IPS DF 19.7 (cell line): ENCODE measurements around the gene FMO5.

Experiments used
- DNase-seq: peaks from one replicate; pipeline ENCODE4 v3.0.0-alpha.2; 2013; ENCODE audit warnings: low read depth, low spot score

Gene FMO5, protein sequence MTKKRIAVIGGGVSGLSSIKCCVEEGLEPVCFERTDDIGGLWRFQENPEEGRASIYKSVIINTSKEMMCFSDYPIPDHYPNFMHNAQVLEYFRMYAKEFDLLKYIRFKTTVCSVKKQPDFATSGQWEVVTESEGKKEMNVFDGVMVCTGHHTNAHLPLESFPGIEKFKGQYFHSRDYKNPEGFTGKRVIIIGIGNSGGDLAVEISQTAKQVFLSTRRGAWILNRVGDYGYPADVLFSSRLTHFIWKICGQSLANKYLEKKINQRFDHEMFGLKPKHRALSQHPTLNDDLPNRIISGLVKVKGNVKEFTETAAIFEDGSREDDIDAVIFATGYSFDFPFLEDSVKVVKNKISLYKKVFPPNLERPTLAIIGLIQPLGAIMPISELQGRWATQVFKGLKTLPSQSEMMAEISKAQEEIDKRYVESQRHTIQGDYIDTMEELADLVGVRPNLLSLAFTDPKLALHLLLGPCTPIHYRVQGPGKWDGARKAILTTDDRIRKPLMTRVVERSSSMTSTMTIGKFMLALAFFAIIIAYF

DNA sequence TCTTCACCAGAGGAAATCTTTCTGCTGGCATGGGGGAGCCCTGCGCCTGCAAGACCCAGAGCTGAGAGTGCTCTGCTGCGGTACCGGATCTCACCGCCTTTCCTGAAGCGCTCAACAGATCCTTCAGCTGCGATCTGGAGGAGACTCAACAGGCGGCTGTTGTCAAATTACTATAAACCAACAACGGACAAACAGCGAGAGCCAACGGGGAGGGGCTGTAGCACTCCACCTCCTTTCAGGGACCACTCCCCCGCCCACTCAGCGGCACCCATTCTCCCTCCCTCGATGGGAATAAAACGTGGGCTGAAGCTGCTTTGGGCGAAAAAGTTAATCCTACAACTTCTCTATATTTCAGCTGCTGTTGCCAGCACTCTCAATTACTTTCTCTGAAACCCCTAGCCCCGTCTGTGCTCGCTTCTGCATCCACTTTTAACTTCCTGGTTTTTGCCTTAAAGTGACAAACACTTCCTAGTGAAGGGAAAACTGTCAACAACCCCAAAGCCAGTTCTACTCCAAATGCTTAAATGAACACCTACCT, at the start of gene FMO5:
TSS of gene FMO5 (minus strand) at position 147 of the 538 bp plus-strand sequence. CDS start 310 bp downstream, outside the sequence.
- peak; percentile 45 for DNase-seq

DNA sequence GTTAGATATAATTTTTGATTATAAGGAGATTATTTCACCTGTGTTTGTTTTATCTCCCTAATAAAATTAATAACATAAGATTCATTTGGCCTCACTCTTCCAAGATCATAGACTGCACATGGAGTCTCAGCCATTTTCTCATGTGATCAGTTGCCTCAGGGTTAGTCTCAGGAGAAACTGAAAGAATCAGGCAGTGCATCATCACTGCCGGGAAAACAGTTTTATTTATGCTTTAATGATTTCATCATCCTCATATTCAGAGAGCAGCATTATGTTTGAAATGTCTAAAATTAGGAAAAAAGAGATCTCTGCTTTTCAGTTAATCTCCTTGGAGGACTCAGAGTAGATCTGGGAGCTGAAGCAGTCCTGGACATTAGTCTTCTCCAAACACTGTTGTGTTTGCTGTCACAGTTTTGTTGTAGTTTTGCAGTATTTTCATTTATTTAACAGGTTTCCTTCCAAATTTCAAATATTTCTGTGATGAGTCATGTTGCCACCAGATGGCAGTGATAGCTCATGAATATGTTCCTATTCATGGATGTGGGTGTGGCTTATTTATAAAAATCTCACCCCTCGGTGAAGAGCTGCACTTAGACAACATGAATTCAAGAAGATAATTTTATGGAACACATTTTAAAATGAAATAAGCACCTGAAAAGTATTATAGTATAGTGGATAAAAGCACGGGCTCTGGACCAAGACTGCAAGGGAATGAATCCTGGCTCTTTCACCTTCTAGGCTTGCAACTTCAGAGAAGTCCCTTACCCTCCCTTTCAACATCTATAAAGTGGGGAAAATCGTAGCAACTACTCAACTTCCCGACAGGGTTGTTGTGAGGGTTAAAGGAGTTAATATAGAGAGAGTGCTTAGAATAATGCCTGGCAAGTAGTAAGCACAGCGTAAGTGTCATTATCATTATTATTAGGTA, 48.5 kb upstream of the FMO5 start:
- DNase-seq = no peak

DNA sequence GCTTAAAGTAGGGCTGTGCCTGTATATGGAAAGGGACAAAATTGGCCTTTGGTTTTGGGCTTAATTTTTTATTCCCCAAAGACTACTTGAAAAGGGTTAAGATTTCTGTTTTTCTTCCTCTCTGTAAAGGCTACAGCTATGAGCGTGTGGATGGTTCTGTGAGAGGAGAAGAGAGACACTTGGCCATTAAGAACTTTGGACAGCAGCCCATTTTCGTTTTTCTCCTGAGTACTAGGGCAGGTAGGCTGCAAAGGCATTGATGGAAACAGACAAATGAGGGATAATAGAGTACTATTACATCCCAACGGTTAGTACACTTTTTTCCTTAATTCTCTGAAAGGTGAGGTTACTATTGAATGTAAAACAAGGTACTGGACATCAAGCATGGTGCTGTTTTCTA, 46.9 kb upstream of the FMO5 start:
- DNase-seq = no peak

DNA sequence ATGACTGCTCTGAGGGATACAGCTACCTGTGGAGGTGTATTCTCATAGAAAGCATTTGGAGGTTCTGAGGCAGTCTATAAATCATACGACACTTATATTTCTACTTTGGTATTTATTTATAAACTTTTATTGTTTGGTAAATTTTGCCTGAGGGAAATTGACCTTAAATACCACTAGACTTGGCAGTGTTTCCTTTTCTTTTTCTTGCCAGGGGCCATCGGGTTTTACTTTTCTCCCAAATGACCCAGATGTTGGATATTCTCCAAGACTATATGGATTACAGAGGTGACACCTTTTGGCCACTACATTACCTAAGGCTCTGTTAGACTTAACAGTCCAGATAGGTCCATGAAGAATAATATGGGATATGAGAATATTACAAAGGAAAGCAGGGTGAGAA, 45.6 kb upstream of the FMO5 start:
- DNase-seq = no peak

DNA sequence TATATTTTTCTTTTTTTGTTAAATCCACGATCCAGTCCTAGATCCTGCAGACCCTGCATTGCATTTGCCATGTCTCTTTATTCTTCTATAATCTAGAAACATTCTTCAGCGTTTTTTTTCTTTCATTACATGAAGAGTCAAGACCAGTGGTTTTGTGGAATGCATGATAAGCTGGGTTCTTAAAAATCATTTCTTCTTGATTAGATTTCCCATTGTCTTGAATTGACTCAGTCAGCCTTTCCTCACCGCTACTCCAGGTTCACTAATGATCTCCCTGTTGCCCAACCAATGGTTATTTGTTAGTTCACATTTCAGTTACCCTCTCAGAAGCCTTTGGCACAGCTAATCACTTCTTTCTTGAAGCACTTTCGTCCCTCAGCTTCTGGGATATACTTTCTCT, 42.6 kb upstream of the FMO5 start:
- no peak for DNase-seq

DNA sequence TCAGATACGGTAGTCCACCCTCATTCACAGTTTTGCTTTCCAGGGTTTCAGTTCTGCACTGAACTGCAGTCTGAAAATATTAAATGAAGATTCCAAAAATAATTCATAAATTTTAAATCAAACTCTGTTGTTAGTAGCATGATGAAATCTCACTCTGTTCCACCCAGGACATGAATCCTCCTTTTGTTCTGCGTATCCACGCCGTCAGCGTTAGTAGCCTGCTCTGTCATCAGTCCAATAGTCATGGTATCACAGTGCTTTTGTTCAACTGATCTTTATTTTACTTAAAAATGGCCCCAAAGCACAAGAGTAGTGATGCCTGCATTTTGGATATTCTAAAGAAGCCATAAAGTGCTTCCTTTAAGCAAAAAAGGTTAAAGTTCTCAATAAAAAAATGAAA, 41.2 kb upstream of the FMO5 start:
- DNase-seq = no peak

DNA sequence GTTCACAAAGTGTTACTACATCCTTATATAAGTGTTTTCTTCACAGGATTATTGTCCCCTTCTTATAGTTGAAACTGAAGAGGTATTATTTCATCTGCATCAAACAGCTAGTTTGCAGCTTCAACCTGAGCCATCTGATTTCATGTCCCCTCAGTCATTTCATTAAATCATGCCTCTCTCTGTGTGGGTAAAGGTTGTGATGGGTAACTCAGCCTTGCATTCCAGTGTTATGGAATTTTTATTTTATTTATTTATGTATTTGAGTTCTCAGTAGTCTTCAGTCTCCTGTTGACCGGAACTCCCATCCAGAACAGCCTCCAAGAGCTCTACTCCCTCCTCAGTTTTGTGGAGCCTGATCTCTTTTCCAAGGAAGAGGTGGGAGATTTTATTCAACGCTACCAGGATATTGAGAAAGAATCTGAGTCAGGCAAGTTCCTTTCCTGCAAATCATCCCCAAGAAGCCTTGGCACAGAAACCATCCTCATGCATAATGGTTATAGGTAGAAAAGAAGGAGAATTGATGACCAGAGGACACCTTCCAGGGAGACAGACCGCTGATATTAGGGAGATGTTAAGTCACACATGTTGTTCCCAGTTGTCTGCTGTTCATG, 39.1 kb upstream of the FMO5 start:
- no peak for DNase-seq

DNA sequence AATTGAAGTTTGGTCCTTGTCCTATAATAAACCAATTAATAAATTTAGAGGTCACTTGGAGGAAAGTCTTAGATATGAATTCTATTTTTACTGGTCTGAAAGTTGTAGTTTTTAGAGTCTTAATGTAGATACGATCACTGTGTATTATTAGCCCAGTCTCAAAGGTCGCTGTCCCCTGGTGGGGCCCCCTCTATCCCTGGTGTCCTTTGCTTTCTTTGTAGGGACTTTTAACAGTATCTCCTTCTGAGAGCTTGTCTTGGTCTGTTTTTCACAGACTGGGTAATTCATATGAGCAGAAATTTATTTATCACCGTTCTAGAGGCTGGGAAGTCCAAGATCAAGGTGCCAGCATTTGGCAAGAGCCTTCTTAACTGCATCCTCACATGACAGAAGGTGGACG, 35.8 kb upstream of the FMO5 start:
- DNase-seq = no peak

DNA sequence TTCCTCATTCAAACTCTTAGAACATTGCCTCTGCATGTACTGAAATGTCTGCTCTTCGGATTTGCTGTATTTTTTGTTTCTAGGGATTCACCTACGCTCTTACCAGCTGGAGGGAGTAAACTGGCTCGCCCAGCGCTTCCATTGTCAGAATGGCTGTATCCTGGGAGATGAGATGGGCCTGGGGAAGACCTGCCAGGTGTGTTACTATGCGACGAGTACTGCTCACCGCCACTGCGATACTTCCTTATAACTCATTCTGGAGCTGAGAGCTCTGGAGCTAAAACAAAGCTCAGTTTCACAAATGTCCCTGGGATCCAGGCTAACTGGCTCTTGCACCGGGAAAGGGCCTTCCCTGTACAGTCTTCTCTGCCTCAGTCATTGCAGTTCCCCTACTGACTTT, 27.4 kb upstream of the FMO5 start:
- DNase-seq = no peak

DNA sequence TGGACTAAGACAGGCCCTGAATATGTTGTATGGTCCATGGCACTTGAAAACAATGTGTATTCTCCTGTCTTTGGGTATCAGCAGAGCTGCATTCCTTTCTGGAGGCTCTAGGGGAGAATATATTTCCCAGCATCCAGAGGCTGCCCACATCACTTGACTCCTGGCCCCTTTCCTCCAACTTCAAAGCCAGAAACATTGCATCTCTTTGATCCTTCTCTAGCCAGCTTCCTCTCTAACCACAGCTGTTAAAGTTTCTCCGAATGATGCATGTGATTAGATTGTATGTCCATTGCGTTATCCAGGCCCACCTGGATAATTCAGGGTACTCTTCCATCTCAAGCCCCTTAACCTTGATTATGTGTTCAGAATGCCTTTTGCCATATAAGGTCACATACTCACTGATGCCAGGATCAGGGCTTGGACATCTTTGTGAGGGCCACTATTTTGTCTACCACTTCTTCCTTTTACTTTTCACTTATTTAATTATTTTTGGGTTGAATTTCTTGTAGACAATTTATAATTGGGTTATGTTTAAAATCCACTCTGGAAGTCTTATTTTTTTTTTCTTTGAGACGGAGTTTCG, 22.6 kb upstream of the FMO5 start:
- no peak for DNase-seq

DNA sequence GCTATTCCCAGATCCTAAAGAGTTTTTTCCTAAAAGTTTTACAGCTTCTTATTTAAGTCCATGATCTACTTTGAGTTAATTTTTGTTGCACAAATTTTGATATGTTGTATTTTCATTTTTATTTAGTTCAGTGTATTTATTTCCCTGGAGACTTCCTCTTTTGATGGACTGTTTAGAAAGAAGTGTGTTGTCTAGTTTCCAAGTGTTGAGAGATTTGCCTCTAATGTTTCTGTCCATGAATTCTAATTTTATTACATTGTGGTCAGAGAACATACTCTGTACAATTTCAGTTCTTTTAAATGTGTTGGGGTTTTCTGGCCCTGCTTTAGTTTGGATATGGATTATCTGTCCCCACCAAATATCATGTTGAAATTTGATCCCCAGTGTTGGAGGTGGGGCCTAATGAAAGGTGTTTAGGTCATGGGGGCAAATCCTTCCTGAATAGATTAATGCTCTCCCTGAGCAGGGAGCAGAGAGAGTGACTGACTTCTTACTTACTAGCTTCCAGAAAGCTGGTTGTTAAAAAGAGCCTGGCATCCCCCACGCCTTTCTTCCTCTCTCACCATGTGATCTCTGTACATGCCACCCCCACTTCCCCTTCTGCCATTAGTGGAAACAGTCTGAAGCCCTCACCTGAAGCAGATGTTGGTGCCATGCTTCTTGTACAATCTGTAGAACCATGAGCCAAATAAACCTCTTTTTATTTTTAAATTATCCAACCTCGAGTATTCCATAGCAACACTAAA, 21.9 kb upstream of the FMO5 start:
- no peak for DNase-seq

DNA sequence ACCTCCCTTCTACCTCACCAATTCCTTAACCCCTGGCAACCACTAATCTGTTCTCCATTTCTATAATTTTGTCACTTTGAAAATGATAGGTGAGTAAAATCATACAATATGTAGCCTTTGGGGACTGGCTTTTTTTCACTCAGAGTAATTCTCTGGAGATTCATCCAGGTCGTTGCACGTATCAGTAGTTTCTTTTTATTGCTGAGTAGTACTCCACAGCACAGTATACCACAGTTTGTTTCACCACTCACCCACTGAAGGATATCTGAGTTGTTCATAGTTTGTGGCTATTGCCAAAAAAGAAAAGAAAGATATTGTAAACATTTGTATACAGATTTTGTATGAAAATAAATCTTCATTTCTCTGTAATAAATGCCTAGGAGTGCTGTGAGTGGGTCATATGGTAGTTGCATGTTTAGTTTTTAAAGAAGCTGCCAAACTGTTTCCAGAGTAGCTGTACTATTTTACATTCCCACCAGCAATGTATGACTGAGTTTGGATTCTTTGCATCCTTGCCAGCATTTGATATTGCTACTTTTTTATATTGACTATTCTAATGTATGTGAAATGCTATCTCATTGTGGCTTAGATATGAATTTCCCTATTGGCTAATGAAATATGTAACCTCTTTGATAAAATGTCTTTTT, 21.0 kb upstream of the FMO5 start:
- no peak for DNase-seq

DNA sequence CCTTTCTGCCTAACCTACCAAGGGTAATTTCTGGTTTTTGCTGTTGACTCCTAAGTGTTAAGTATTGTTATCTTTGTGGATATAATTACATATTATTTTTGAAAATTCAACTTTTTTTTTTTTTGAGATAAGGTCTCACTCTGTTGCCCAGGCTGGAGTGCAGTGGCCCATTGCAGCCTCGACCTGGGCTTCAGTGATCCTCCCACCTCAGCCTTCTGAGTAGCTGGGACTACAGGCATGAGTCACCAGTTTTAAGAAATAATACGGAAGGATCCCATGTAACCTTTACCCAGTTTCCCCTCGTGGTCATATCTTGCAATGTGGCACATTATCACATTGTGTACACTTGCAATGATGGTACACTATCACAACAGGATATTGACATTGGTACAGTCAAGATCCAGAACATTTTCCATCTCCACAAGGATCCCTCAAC, 20.5 kb upstream of the FMO5 start:
- no peak for DNase-seq

DNA sequence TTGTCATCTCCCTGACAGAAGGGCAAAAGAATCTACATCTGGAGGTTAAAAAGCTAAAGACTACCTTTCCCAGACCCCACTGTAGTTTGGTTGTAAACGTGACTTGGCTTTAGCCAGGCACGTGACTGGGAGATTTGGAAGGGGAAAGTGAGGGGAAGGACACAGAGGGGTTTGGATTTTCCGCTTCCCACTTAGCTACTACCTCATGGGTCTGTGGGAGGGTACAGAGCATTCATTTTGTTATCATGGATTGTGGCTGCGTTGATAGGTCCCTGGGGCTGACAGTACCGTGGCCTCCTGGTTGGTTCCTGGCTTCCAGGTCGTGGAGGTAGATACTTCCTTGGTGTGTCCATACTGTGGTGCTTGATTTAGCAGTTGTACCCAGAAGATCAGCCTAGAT, 20.0 kb upstream of the FMO5 start:
- no peak for DNase-seq

DNA sequence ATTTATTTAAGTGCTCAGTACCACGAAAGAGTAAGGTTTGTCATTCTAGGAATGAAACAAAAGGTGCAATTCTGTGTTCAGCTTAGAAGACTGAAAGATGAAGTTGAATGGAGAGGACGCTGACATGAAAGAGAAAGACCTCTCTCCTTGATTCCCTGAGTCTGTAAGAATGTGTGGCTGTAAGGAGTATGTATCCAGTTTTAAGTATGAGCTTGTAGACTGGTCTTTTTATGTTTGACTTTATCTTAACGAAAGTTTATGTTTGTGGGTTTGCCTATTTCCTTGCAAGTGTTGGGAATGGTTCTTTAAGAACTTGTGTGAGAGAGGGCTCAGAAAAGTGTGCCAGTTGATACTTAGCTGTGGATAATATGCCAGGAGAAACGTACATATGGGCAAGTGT, 18.7 kb upstream of the FMO5 start:
- no peak for DNase-seq

DNA sequence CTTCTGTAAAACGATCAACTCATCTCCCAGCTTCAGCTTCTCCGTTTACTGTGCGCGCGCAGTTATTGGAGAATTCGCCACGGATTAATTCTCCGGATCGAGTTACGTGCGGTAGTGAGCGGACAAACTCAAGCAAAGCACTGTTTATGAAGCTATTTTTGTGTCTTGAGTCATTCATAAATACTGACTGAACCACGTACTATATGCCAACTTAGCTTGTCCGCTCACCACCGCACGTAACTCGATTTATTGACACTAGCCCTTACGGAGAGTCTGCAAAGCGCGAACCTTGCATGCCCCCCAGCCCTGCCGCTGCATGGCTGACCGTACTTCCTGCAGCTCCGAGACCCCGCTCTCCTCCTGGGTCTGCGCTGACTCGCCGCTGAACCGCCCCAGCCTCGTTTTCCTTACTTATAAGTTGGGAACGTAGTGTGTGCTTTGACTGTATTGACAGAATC, 18.1 kb upstream of the FMO5 start:
- no peak for DNase-seq

DNA sequence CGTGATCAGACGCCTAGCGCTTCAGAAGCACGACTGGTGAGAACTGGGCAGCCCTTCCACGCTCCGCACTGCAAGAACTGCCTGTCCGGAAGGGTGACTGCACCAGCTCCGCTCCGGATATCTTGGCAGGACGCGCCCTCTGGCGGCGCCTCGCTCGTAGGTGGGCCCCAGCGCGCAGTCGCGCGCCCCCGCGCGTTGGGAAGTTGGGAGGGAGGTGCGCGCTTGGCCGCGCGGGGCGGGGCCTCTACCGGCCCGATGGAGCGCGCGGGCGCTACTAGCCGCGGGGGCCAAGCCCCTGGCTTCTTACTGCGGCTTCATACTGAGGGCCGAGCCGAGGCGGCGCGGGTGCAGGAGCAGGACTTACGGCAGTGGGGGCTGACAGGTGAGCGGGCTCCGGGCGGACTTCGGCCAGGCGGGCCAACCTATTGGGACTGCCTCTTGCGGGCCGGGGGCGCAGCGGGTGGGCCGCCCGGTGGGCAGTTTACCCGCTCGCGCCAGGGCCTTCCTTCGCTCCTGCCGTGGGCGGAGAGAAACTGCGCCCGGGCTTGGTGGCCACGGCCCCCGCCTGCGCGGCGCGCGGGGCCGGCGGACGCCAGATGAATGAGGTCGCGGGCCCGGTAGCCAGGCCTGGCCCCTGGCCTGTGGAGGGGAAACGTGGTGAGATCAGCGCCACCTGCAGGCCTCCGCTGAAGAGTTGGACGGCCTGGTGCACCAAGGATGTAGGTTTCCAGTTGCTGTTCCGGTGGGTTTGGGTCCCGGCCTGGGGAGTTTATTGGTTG, 17.5 kb upstream of the FMO5 start, which contains the start of gene CHD1L:
TSS of gene CHD1L (plus strand) at position 236 of the 779 bp plus-strand sequence. CDS start at position 256, 20 bp downstream.
- peak; percentile 82 for DNase-seq

DNA sequence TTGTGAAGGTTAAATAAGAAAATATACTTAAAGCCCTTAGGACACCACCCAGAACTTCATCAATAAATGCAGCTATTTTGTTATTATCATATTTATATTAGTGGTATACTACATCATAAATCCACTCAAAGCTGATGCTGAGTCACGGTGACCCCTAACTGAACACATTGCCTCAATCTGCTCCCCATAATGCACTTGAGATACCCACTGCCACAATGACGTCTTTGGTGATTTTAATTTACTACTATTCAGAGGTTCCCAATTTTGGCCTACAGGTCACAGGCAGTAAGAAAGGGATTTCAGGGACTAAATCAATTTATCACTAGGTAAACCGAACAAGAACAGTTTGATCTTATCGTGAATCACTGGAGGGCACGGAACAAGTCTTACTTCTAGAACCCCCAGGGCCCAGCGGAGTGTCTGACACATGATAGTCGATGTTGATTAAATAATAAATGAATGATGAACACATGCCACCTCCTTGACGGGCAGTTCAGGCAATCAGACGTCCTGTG, 16.9 kb upstream of the FMO5 start:
- no peak for DNase-seq
